GM23338 (cell line): Measurements from ENCODE around the gene ST8SIA4. TPM values are rescaled to one million over a fixed set of nuclear protein-coding genes. Genes with fewer than 3 reads are reported as not detected.

Experiments used
- ATAC-seq: fragments of 200-7000 bp; cut with Tn5 transposase; 3 replicates; pipeline ENCODE4 v1.9.1; 2020
- DNase-seq: peaks from one replicate; pipeline ENCODE4 v3.0.0-alpha.2; 2015; ENCODE audit warnings: low spot score
- H2AFZ ChIP-seq: fragments of 200-600 bp; sonication (generic); 2 replicates; pipeline ENCODE4 v1.8.0; 2016; ENCODE audit warnings: antibody characterized with exemption, mild to moderate bottlenecking, moderate library complexity
- H3F3A ChIP-seq: fragments of 200-600 bp; sonication (generic); replicated peaks from 2 replicates; pipeline ENCODE4 v1.8.0; 2017; ENCODE audit warnings: antibody characterized with exemption, mixed run types, low read depth
- H3K27ac ChIP-seq: fragments of 200-600 bp; sonication (generic); 2 replicates; pipeline ENCODE4 v1.6.1; 2016; ENCODE audit warnings: low read depth
- H3K27me3 ChIP-seq: fragments of 200-600 bp; sonication (generic); 2 replicates; pipeline ENCODE4 v1.8.0; 2016; ENCODE audit warnings: mild to moderate bottlenecking, mixed run types, moderate library complexity; ENCODE audit not compliant: insufficient read depth
- H3K36me3 ChIP-seq: fragments of 200-600 bp; sonication (generic); 2 replicates; pipeline ENCODE4 v1.8.0; 2016; ENCODE audit warnings: mild to moderate bottlenecking; ENCODE audit not compliant: insufficient read depth
- H3K4me1 ChIP-seq: fragments of 200-600 bp; sonication (generic); 2 replicates; pipeline ENCODE4 v1.8.0; 2016; ENCODE audit warnings: mild to moderate bottlenecking, moderate library complexity; ENCODE audit not compliant: insufficient read depth
- H3K4me2 ChIP-seq: fragments of 200-600 bp; sonication (generic); 2 replicates; pipeline ENCODE4 v1.7.1; 2017; ENCODE audit warnings: mixed run types
- H3K4me3 ChIP-seq: fragments of 200-600 bp; sonication (generic); 2 replicates; pipeline ENCODE4 v1.6.1; 2016; ENCODE audit warnings: mixed run types
- H3K79me2 ChIP-seq: fragments of 200-600 bp; sonication (generic); replicated peaks from 2 replicates; pipeline ENCODE4 v1.8.0; 2017; ENCODE audit warnings: mild to moderate bottlenecking; ENCODE audit not compliant: insufficient read depth
- H3K9me2 ChIP-seq: fragments of 200-600 bp; sonication (generic); 2 replicates; pipeline ENCODE4 v1.8.0; 2017; ENCODE audit not compliant: insufficient read depth
- H4K20me1 ChIP-seq: fragments of 200-600 bp; sonication (generic); replicated peaks from 2 replicates; pipeline ENCODE4 v1.8.0; 2017; ENCODE audit warnings: mild to moderate bottlenecking; ENCODE audit not compliant: insufficient read depth
- H3K27ac Mint-ChIP-seq: 2 replicates; pipeline ENCODE4 v1.8.0; 2020; ENCODE audit warnings: inconsistent platforms, mild to moderate bottlenecking, moderate library complexity, mixed read lengths
- H3K27me3 Mint-ChIP-seq: 3 replicates; pipeline ENCODE4 v1.8.0; 2022; ENCODE audit warnings: low read depth, mild to moderate bottlenecking, moderate library complexity, mixed read lengths, inconsistent platforms; ENCODE audit not compliant: insufficient read depth, poor library complexity
- H3K36me3 Mint-ChIP-seq: 3 replicates; pipeline ENCODE4 v1.8.0; 2021; ENCODE audit warnings: low read depth, mild to moderate bottlenecking, inconsistent platforms, moderate library complexity, mixed read lengths
- H3K4me1 Mint-ChIP-seq: 3 replicates; pipeline ENCODE4 v1.8.0; 2020; ENCODE audit warnings: mild to moderate bottlenecking, inconsistent platforms, mixed read lengths
- H3K4me3 Mint-ChIP-seq: 3 replicates; pipeline ENCODE4 v1.8.0; 2021; ENCODE audit warnings: moderate library complexity, mild to moderate bottlenecking, inconsistent platforms, mixed read lengths
- H3K9me3 Mint-ChIP-seq: 3 replicates; pipeline ENCODE4 v1.8.0; 2020; ENCODE audit warnings: moderate library complexity, mild to moderate bottlenecking, inconsistent platforms, mixed read lengths
- CREB1 ChIP-seq: fragments of 250-450 bp; sonication (Bioruptor Pico); IDR thresholded peaks from 2 replicates; pipeline ENCODE4 v1.5.0; 2020; ENCODE audit warnings: low read depth, mild to moderate bottlenecking, moderate library complexity
- ETS1 ChIP-seq: IDR thresholded peaks from 2 replicates; pipeline ENCODE4 v1.6.1; 2016; ENCODE audit warnings: antibody characterized with exemption
- EZH2 ChIP-seq: fragments of 200-600 bp; sonication (generic); IDR thresholded peaks from one replicate; pipeline ENCODE4 v1.8.0; 2017; ENCODE audit warnings: antibody characterized with exemption, mild to moderate bottlenecking, low read depth; ENCODE audit not compliant: unreplicated experiment
- EZH2phosphoT487 ChIP-seq: fragments of 200-600 bp; sonication (generic); IDR thresholded peaks from one replicate; pipeline ENCODE4 v1.8.1; 2018; ENCODE audit warnings: antibody characterized with exemption; ENCODE audit not compliant: unreplicated experiment
- JUNB ChIP-seq: IDR thresholded peaks from one replicate; pipeline ENCODE4 v1.6.1; 2016; ENCODE audit warnings: antibody characterized with exemption; ENCODE audit not compliant: unreplicated experiment
- NANOG ChIP-seq: IDR thresholded peaks from 2 replicates; pipeline ENCODE4 v1.6.1; 2016; ENCODE audit warnings: antibody characterized with exemption, borderline replicate concordance
- POLR2AphosphoS5 ChIP-seq: IDR thresholded peaks from 2 replicates; pipeline ENCODE4 v1.6.1; 2016; ENCODE audit warnings: antibody characterized with exemption, low read depth
- REST ChIP-seq: IDR thresholded peaks from one replicate; pipeline ENCODE4 v1.6.1; 2018; ENCODE audit warnings: antibody characterized with exemption; ENCODE audit not compliant: unreplicated experiment
- STAT1 ChIP-seq: IDR thresholded peaks from one replicate; pipeline ENCODE4 v1.6.1; 2016; ENCODE audit warnings: antibody characterized with exemption; ENCODE audit not compliant: unreplicated experiment
- ZNF114 ChIP-seq: fragments of 250-450 bp; sonication (Bioruptor Pico); IDR thresholded peaks from 2 replicates; pipeline ENCODE4 v1.5.0; 2020; ENCODE audit warnings: mild to moderate bottlenecking, moderate library complexity
- ZNF331 ChIP-seq: fragments of 250-450 bp; sonication (Bioruptor Pico); IDR thresholded peaks from 2 replicates; pipeline ENCODE4 v1.5.0; 2020; ENCODE audit warnings: low read depth, mild to moderate bottlenecking, moderate library complexity
- ZNF462 ChIP-seq: fragments of 250-450 bp; sonication (Bioruptor Pico); IDR thresholded peaks from 2 replicates; pipeline ENCODE4 v1.5.0; 2020; ENCODE audit warnings: mild to moderate bottlenecking, moderate library complexity
- polyA plus RNA-seq: library from polyadenylated mRNA; unstranded; fragments of >200 nt; fragmentation: Nextera tagmentation; extraction: Ambion mirVana; gene quantifications from 2 replicates; pipeline ENCODE4 v1.2.1, GENCODE V29; 2016
- total RNA-seq: library from RNA; depleted of rRNA; stranded (reverse); fragments of >200 nt; shearing (Covaris generic); gene quantifications from 2 replicates; pipeline ENCODE4 v1.2.3, GENCODE V29; 2014

Gene ST8SIA4
- total and polyA plus RNA-seq, 2 experiments from 2014 or later = 0.11 to 0.28 TPM

- Mint-ChIP-seq H3K27me3 (no peaks in the 10 kb centered on the region), H3K9me3 (no peaks in the 10 kb centered on the region), H3K4me3 (no peak overlapping the region), H3K27ac (no peak overlapping the region), H3K4me1 (no peaks in the 10 kb centered on the region), H3K36me3 (no peaks in the 10 kb centered on the region)
- no peaks in the 10 kb centered on the region for H3F3A ChIP-seq
- H3K4me1 ChIP-seq = no peaks in the 10 kb centered on the region
- no peaks in the 10 kb centered on the region for H3K79me2 ChIP-seq
- H3K4me2 ChIP-seq = no peak overlapping the region
- no peak overlapping the region for H3K27ac ChIP-seq
- no peaks in the 10 kb centered on the region for H3K27me3 ChIP-seq
- H3K36me3 ChIP-seq = no peaks in the 10 kb centered on the region
- no peak overlapping the region for H3K4me3 ChIP-seq
- DNase-seq (no peak), ATAC-seq (no peak)
- no peaks in the 10 kb centered on the region for H3K9me2 ChIP-seq
- TF ChIP-seq NANOG (no peak), EZH2phosphoT487 (no peak), ZNF331 (CRISPR knock-in tag) (no peak)
- no peak overlapping the region for H2AFZ ChIP-seq
- H4K20me1 ChIP-seq = no peaks in the 10 kb centered on the region
These were observed 13.8 kb downstream of the ST8SIA4 start for GRCh38 chr5:100889165-100889743.

GRCh38 chr5:100877274-100877673, 25.8 kb downstream of the ST8SIA4 start:
- H3K9me3 Mint-ChIP-seq = no peaks in the 10 kb centered on the region
- H3K4me3 ChIP-seq = no peak overlapping the region
- no peaks in the 10 kb centered on the region for H3K36me3 ChIP-seq
- H4K20me1 ChIP-seq = no peaks in the 10 kb centered on the region
- no peak overlapping the region for H2AFZ ChIP-seq
- H3F3A ChIP-seq = no peaks in the 10 kb centered on the region
- no peak for DNase-seq
- TF ChIP-seq ZNF462 (CRISPR knock-in tag) = no peak
- no peak for TF ChIP-seq JUNB
- no peak for TF ChIP-seq EZH2
- no peak for TF ChIP-seq ETS1
- no peak for TF ChIP-seq POLR2AphosphoS5
- no peak for TF ChIP-seq NANOG
- TF ChIP-seq EZH2phosphoT487 = no peak
- TF ChIP-seq CREB1 (CRISPR knock-in tag) = no peak
- no peak for TF ChIP-seq ZNF114 (CRISPR knock-in tag)
- no peak for TF ChIP-seq REST
- no peak for TF ChIP-seq STAT1
- no peak overlapping the region for H3K4me3 Mint-ChIP-seq
- H3K4me1 ChIP-seq = peaks cover 6% of the 10 kb centered on the region; the same call in 1 of the 2 replicates
- H3K9me2 ChIP-seq = no peaks in the 10 kb centered on the region
- H3K36me3 Mint-ChIP-seq = no peaks in the 10 kb centered on the region
- no peak overlapping the region for H3K4me2 ChIP-seq
- H3K79me2 ChIP-seq = no peaks in the 10 kb centered on the region
- ATAC-seq = no peak
- no peaks in the 10 kb centered on the region for H3K27me3 Mint-ChIP-seq
- H3K4me1 Mint-ChIP-seq = peaks cover 6% of the 10 kb centered on the region; the same call in 1 of the 3 replicates
- no peak overlapping the region for H3K27ac ChIP-seq
- H3K27me3 ChIP-seq = no peaks in the 10 kb centered on the region
- H3K27ac Mint-ChIP-seq = no peak overlapping the region
